IMR-90 (cell line): ENCODE measurements around the gene CAMKMT.

Experiments
- CEBPB ChIP-seq: IDR thresholded peaks from 2 replicates; pipeline ENCODE4 v1.6.1; 2012; ENCODE audit warnings: low read depth, low read length, improper control_type of control experiment
- CHD1 ChIP-seq: IDR thresholded peaks from 2 replicates; pipeline ENCODE4 v1.6.1; 2012; ENCODE audit warnings: low read depth, low read length, improper control_type of control experiment
- CTCF ChIP-seq: conservative IDR thresholded peaks from 2 replicates; pipeline ENCODE4 v1.5.1; 2012; ENCODE audit warnings: mild to moderate bottlenecking, low read depth, low read length, improper control_type of control experiment
- ELK1 ChIP-seq: fragments of 150-350 bp; IDR thresholded peaks from 2 replicates; pipeline ENCODE4 v1.6.1; 2016; ENCODE audit warnings: low read depth, mild to moderate bottlenecking, low read length, moderate library complexity, borderline replicate concordance
- MAZ ChIP-seq: IDR thresholded peaks from 2 replicates; pipeline ENCODE4 v1.6.1; 2012; ENCODE audit warnings: low read depth, mild to moderate bottlenecking, low read length, improper control_type of control experiment, moderate library complexity, borderline replicate concordance
- MXI1 ChIP-seq: IDR thresholded peaks from 2 replicates; pipeline ENCODE4 v1.6.1; 2012; ENCODE audit warnings: low read depth, mild to moderate bottlenecking, low read length, moderate library complexity, borderline replicate concordance
- POLR2A ChIP-seq: IDR thresholded peaks from 2 replicates; pipeline ENCODE4 v1.6.1; 2012; ENCODE audit warnings: mild to moderate bottlenecking, low read depth, low read length
- RAD21 ChIP-seq: IDR thresholded peaks from 2 replicates; pipeline ENCODE4 v1.6.1; 2012; ENCODE audit warnings: low read length, improper control_type of control experiment
- RCOR1 ChIP-seq: IDR thresholded peaks from 2 replicates; pipeline ENCODE4 v1.6.1; 2012; ENCODE audit warnings: mild to moderate bottlenecking, low read length, improper control_type of control experiment; ENCODE audit not compliant: insufficient replicate concordance

- TF ChIP-seq CTCF (no peak), RCOR1 (no peak), CEBPB (no peak), POLR2A (no peak), MAZ (no peak), RAD21 (no peak), MXI1 (no peak), CHD1 (no peak), ELK1 (no peak)
Observed at GRCh38 chr2:44326548-44327264, 35.0 kb upstream of the CAMKMT start.
